Pancreas (tissue), 10 donors: ENCODE results near the gene POP4. TPM values are rescaled to one million over a fixed set of nuclear protein-coding genes. Genes with fewer than 3 reads are reported as not detected.

Source experiments
- ATAC-seq, 4 donors: fragments of 200-7000 bp; cut with Tn5 transposase; one replicate each; pipeline versions ENCODE4 v1.8.0 to v1.9.1; 2020; ENCODE audit warnings: mild to moderate bottlenecking in 4 of 4, moderate library complexity in 4 of 4
- DNase-seq, 6 donors: peaks; one replicate each; pipeline ENCODE4 v3.0.0-alpha.2; 2020
- FAIRE-seq: peaks from 2 replicates; lab custom pipeline; 2012; peaks lifted over from hg19 to GRCh38; lab: Jason Lieb, UNC
- H3K27ac ChIP-seq, 4 donors: fragments of 200-600 bp; sonication (generic); 1 replicate in 3 of 4; 2 replicates in 1 of 4; pipeline versions ENCODE4 v1.5.0 to v1.8.0; 2020
- H3K27me3 ChIP-seq, 4 donors: fragments of 200-600 bp; one replicate each; pipeline ENCODE4 v1.8.0; 2021
- H3K36me3 ChIP-seq, 3 donors: fragments of 200-600 bp; sonication (generic) in 1 of 3; one replicate each; pipeline versions ENCODE4 v1.5.0 to v1.8.0; 2020 to 2021
- H3K4me1 ChIP-seq, 3 donors: fragments of 200-600 bp; one replicate each; pipeline ENCODE4 v1.8.0; 2021
- H3K4me3 ChIP-seq, 4 donors: fragments of 200-600 bp; sonication (generic) in 2 of 4; one replicate each; pipeline versions ENCODE4 v1.5.0 to v1.8.0; 2020 to 2021
- H3K9me3 ChIP-seq, 4 donors: fragments of 200-600 bp; one replicate each; pipeline ENCODE4 v1.8.0; 2021
- CTCF ChIP-seq, 4 donors: fragments of 200-600 bp; sonication (generic) in 3 of 4; IDR thresholded peaks; one replicate each; pipeline versions ENCODE4 v1.5.0 to v1.8.0; 2021; ENCODE audit warnings: antibody characterized with exemption in 4 of 4
- WGBS, 2 donors: extraction: QIAGEN DNeasy Blood & Tissue Kit; methylation state at CpG; one replicate each; pipeline ENCODE4 v1.1.7; 2013; 5-methylcytosine and 5-hydroxymethylcytosine counted together
- intact Hi-C, 3 donors: fragments of 100-400 bp; cut with DNase I; formaldehyde crosslinking; loops; one replicate each; pipeline versions ENCODE4 v1.11.1 to v1.14.2; 2022
- polyA plus RNA-seq, 2 donors: library from polyadenylated mRNA; stranded (reverse); fragments of 200-250 nt; gene quantifications; one replicate each; pipeline ENCODE4 v1.2.3, GENCODE V29; 2013
- total RNA-seq, 6 donors: library from RNA; stranded (reverse); fragmentation: NEBNext Ultra II Directional in 4 of 6; extraction: Animal tissue kit (Norgen Biotek cat#: 25700) in 4 of 6; gene quantifications; one replicate each; pipeline versions ENCODE4 v1.2.1 to v1.2.4, GENCODE V29; 2021 to 2023
- donor health status: healthy with polysubstance abuse.
- donor health status: DM: no; HTN: no; CAD: no; lungs with moderate emphysema.
- donor health status: DM: no; HTN: no; CAD: no.
- donor health status: control.
- donor health status: control.
- donor health status: Bipolar disorder and iron deficiency.
- donor health status: DM: yes; HTN: yes; CAD: no.
- donor health status: DM: no; HTN: no; CAD: no.
- donor health status: DM: no; HTN: no; CAD: no.
- donor health status: DM: yes; HTN: yes; CAD: no.

Gene POP4
- total and polyA plus RNA-seq, 8 donors, result 14.3 to 50.3 (median 25.0) TPM

- H3K4me1 ChIP-seq, result no peaks in the 10 kb centered on the region
- TF ChIP-seq CTCF (IDR thresholded peaks at IDR 0.05), result no peak
- FAIRE-seq (no peak), ATAC-seq (no peak), DNase-seq (no peak)
- H3K9me3 ChIP-seq, result no peaks in the 10 kb centered on the region
- H3K36me3 ChIP-seq, result no peaks in the 10 kb centered on the region
- H3K4me3 ChIP-seq, result no peak overlapping the region
- intact Hi-C loops, result no loop called here
- WGBS, 2 donors, result 89 to 93% methylated on average over 3 of the region's 3 CpGs
- no peak overlapping the region for H3K27ac ChIP-seq
- no peaks in the 10 kb centered on the region for H3K27me3 ChIP-seq
Observed at GRCh38 chr19:29631450-29631849, 25.4 kb downstream of the POP4 start.

GRCh38 chr19:29634002-29634401 lies 27.9 kb downstream of the POP4 start:
- Histone ChIP-seq H3K27ac (no peak overlapping the region), H3K27me3 (no peaks in the 10 kb centered on the region), H3K9me3 (no peaks in the 10 kb centered on the region), H3K36me3 (no peaks in the 10 kb centered on the region), H3K4me3 (no peak overlapping the region), H3K4me1 (no peaks in the 10 kb centered on the region)
- ATAC-seq, result no peak
- 61 to 76% methylated on average over 2 of the region's 2 CpGs for WGBS, 2 donors
- DNase-seq, result no peak
- FAIRE-seq, result no peak
- intact Hi-C loops, result no loop called here
- no peak for TF ChIP-seq CTCF (IDR thresholded peaks at IDR 0.05)

- no peak overlapping the region for H3K4me3 ChIP-seq
- DNase-seq, result peak in 1 of 6 donors; percentile 19
- no peak for ATAC-seq
- intact Hi-C loops, result no loop called here
- H3K27ac ChIP-seq, result no peak overlapping the region
- H3K9me3 ChIP-seq, result no peaks in the 10 kb centered on the region
- H3K36me3 ChIP-seq, result no peaks in the 10 kb centered on the region
- H3K27me3 ChIP-seq, result no peaks in the 10 kb centered on the region
- no peak for FAIRE-seq
- TF ChIP-seq CTCF (IDR thresholded peaks at IDR 0.05), result no peak
- no peaks in the 10 kb centered on the region for H3K4me1 ChIP-seq
- 62 to 81% methylated on average over 6 of the region's 6 CpGs for WGBS, 2 donors
Observed at GRCh38 chr19:29634423-29635130, 28.5 kb downstream of the POP4 start.

GRCh38 chr19:29635963-29636362 lies 29.9 kb downstream of the POP4 start:
- peak in 1 of 6 donors; percentile 31 for DNase-seq
- Histone ChIP-seq H3K36me3 (no peaks in the 10 kb centered on the region), H3K9me3 (no peaks in the 10 kb centered on the region), H3K4me3 (no peak overlapping the region), H3K27me3 (no peaks in the 10 kb centered on the region), H3K4me1 (no peaks in the 10 kb centered on the region), H3K27ac (no peak overlapping the region)
- no peak for ATAC-seq
- 68 to 79% methylated on average over 6 of the region's 6 CpGs for WGBS, 2 donors
- intact Hi-C loops, result no loop called here
- no peak for TF ChIP-seq CTCF (IDR thresholded peaks at IDR 0.05)
- no peak for FAIRE-seq
